Mammary epithelial cell (primary cell): ENCODE data around the gene CAND2.
"Not testable (repeated sequence)": the region's sequence is repeated elsewhere in the genome, so short reads cannot be mapped to it uniquely, and the experiment has no call there.

Source experiments
- CTCF ChIP-seq, 2 donors: IDR thresholded peaks in 1 of 2; conservative IDR thresholded peaks in 1 of 2; 2 replicates each; pipeline ENCODE4 v1.5.1; 2011 to 2012; ENCODE audit warnings: inconsistent platforms in 2 of 2, low read length in 2 of 2, mild to moderate bottlenecking in 2 of 2, control low read depth in 1 of 2, low read depth in 1 of 2; ENCODE audit not compliant: insufficient read depth in 1 of 2; ENCODE audit errors: extremely low read depth in 1 of 2
- EZH2 ChIP-seq: IDR thresholded peaks from 2 replicates; pipeline ENCODE4 v1.6.1; 2012; ENCODE audit warnings: low read length, inconsistent platforms, borderline replicate concordance

DNA sequence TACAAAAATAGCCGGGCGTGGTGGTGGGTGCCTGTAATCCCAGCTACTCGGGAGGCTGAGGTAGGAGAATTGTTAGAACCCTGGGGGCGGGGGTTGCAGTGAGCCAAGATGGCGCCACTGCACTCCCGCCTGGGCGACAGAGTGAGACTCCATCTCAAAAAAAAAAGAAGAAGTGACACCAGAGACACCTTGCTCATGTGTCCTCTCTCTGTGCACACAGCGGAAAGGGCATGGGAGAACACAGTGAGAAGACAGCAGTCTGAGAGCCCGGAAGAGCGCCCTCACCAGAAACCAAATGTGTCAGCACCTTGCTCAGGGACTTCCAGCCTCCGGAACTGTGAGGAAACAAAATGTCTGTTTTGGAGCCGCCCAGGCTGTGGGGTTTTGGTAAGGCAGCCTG lies 85.4 kb downstream of the CAND2 start:
- TF ChIP-seq CTCF (conservative IDR thresholded peaks at IDR 0.05 in 1 of 2, IDR thresholded peaks at IDR 0.05 in 1 of 2; ENCODE audit: extremely low read depth in 1 of 2, insufficient read depth in 1 of 2, low read depth in 1 of 2, low read length in 2 of 2); EZH2: not testable (repeated sequence)
